B cell (primary cell): ENCODE data around the gene TTC28. TPM values are rescaled to one million over a fixed set of nuclear protein-coding genes. Genes with fewer than 3 reads are reported as not detected.

Experiments
- ATAC-seq: fragments of 200-7000 bp; cut with Tn5 transposase; one replicate; pipeline ENCODE4 v1.10.0; 2021; ENCODE audit warnings: low read depth, mild to moderate bottlenecking, moderate number of reproducible peaks, moderate library complexity
- CTCF ChIA-PET: fragments of 350-600 bp; sonication (Branson Sonifier 250); formaldehyde crosslinking; loops from one replicate; lab custom pipeline; 2021; ENCODE audit warnings: antibody characterized with exemption, inconsistent platforms; lab: Charles Lee
- POLR2A ChIA-PET: fragments of 350-600 bp; sonication (Branson Sonifier 250); formaldehyde crosslinking; loops from one replicate; lab custom pipeline; 2021; ENCODE audit warnings: antibody characterized with exemption; lab: Charles Lee
- DNase-seq: peaks from one replicate; pipeline ENCODE4 v3.0.0; 2013
- H2AFZ ChIP-seq: 2 replicates; pipeline ENCODE4 v1.6.1; 2012; ENCODE audit warnings: mild to moderate bottlenecking, low read depth, low read length; ENCODE audit not compliant: insufficient read depth, poor library complexity, severe bottlenecking
- H3K27ac ChIP-seq, 2 donors: 1 replicate in 1 of 2; 2 replicates in 1 of 2; pipeline ENCODE4 v1.5.1; 2012 to 2013; ENCODE audit warnings: low read length in 2 of 2, mild to moderate bottlenecking in 2 of 2, moderate library complexity in 1 of 2
- H3K27me3 ChIP-seq, 4 experiments: fragments of 200-600 bp in 1 of 4; sonication (generic) in 1 of 4; replicated peaks in 1 of 4; 1 replicate in 2 of 4; 2 replicates in 2 of 4; pipeline versions ENCODE4 v1.6.1 to v1.7.0; 2013 to 2016; ENCODE audit warnings: low read length in 3 of 4, mild to moderate bottlenecking in 2 of 4, mixed read lengths in 1 of 4, moderate library complexity in 1 of 4; ENCODE audit not compliant: insufficient read depth in 4 of 4, control insufficient read depth in 3 of 4; ENCODE audit errors: control extremely low read depth in 1 of 4
- H3K36me3 ChIP-seq, 2 experiments: replicated peaks in 1 of 2; 1 replicate in 1 of 2; 2 replicates in 1 of 2; pipeline versions ENCODE4 v1.6.1 to v1.7.1; 2013; ENCODE audit warnings: low read length in 1 of 2; ENCODE audit not compliant: insufficient read depth in 2 of 2, control insufficient read depth in 1 of 2; ENCODE audit errors: control extremely low read depth in 1 of 2, extremely low read depth in 1 of 2
- H3K4me1 ChIP-seq, 2 donors: fragments of 200-600 bp in 1 of 2; sonication (generic) in 1 of 2; 1 replicate in 1 of 2; 2 replicates in 1 of 2; pipeline versions ENCODE4 v1.5.1 to v1.6.1; 2013 to 2017; ENCODE audit warnings: low read length in 2 of 2; ENCODE audit not compliant: control insufficient read depth in 2 of 2, insufficient read depth in 2 of 2
- H3K4me2 ChIP-seq: replicated peaks from 2 replicates; pipeline ENCODE3; 2012; ENCODE audit warnings: mild to moderate bottlenecking, low read depth, low read length; ENCODE audit not compliant: poor library complexity, severe bottlenecking
- H3K4me3 ChIP-seq, 5 experiments: fragments of 200-600 bp in 1 of 5; sonication (generic) in 1 of 5; 1 replicate in 3 of 5; 2 replicates in 2 of 5; pipeline versions ENCODE4 v1.5.1 to v1.7.0; 2011 to 2016; ENCODE audit warnings: low read length in 4 of 5, mild to moderate bottlenecking in 4 of 5, low read depth in 2 of 5, control low read depth in 1 of 5, moderate library complexity in 1 of 5; ENCODE audit not compliant: insufficient read depth in 1 of 5; ENCODE audit errors: control extremely low read depth in 1 of 5, extremely low read depth in 1 of 5
- H3K79me2 ChIP-seq: fragments of 200-600 bp; sonication (generic); one replicate; pipeline ENCODE4 v1.6.0; 2016; ENCODE audit warnings: low read length; ENCODE audit not compliant: control insufficient read depth, insufficient read depth
- H3K9ac ChIP-seq: fragments of 200-600 bp; sonication (generic); 2 replicates; pipeline ENCODE4 v1.6.1; 2017; ENCODE audit warnings: mild to moderate bottlenecking, low read length, moderate library complexity
- H3K9me3 ChIP-seq, 3 donors: one replicate each; pipeline versions ENCODE4 v1.6.1 to v1.7.1; 2013; ENCODE audit warnings: low read length in 2 of 3; ENCODE audit not compliant: control insufficient read depth in 2 of 3, insufficient read depth in 1 of 3; ENCODE audit errors: control extremely low read depth in 1 of 3
- H4K20me1 ChIP-seq: 2 replicates; pipeline ENCODE4 v1.6.0; 2012; ENCODE audit warnings: mild to moderate bottlenecking, low read length; ENCODE audit not compliant: insufficient read depth, control insufficient read depth, poor library complexity, severe bottlenecking
- H3K27ac Mint-ChIP-seq: one replicate; pipeline ENCODE4 v1.8.0; 2021; ENCODE audit warnings: mixed read lengths
- H3K27me3 Mint-ChIP-seq: one replicate; pipeline ENCODE4 v1.8.0; 2021; ENCODE audit warnings: mixed read lengths
- H3K4me1 Mint-ChIP-seq: one replicate; pipeline ENCODE4 v1.8.0; 2021; ENCODE audit warnings: mixed read lengths
- H3K4me3 Mint-ChIP-seq: one replicate; pipeline ENCODE4 v1.8.0; 2021; ENCODE audit warnings: mixed read lengths
- H3K9me3 Mint-ChIP-seq: one replicate; pipeline ENCODE4 v1.8.0; 2022; ENCODE audit warnings: mixed read lengths; ENCODE audit not compliant: insufficient read depth
- CTCF ChIP-seq: fragments of 200-600 bp; IDR thresholded peaks from one replicate; pipeline ENCODE4 v1.8.0; 2022; ENCODE audit warnings: antibody characterized with exemption, mild to moderate bottlenecking
- EZH2 ChIP-seq: IDR thresholded peaks from 2 replicates; pipeline ENCODE4 v1.6.1; 2012; ENCODE audit warnings: borderline replicate concordance, low read depth, mild to moderate bottlenecking, moderate library complexity, low read length; ENCODE audit not compliant: insufficient read depth, poor library complexity, severe bottlenecking
- WGBS: methylation state at CpG from one replicate; pipeline ENCODE4 v1.1.5; 2013; ENCODE audit warnings: missing lambda C conversion rate; ENCODE audit not compliant: insufficient coverage; 5-methylcytosine and 5-hydroxymethylcytosine counted together
- intact Hi-C: fragments of 100-400 bp; cut with micrococcal nuclease; formaldehyde crosslinking; loops from one replicate; pipeline ENCODE4 v1.10.0; 2022
- polyA plus RNA-seq: library from polyadenylated mRNA; depleted of rRNA; stranded (reverse); fragments of >200 nt; gene quantifications from 2 replicates; pipeline ENCODE4 v1.2.3, GENCODE V29; 2012
- total RNA-seq, 2 donors: library from RNA; stranded (reverse); fragments of 120-200 nt in 1 of 2; gene quantifications; 1 replicate in 1 of 2; 2 replicates in 1 of 2; pipeline versions ENCODE4 v1.2.3 to v1.2.4, GENCODE V29; 2013 to 2022

Gene TTC28
- total and polyA plus RNA-seq, 2 donors (not counting 1 experiment from before 2014, with no cell fraction given): 4.5 to 7.3 TPM

GRCh38 chr22:27961182-27961581 is 718.5 kb downstream of the TTC28 start:
- H3K4me2 ChIP-seq: no peak overlapping the region
- WGBS: no CpG with 5 or more reads among the region's 4 CpGs
- CTCF ChIA-PET: no interaction called here

More at GRCh38 chr22:27961182-27961581, 718.5 kb downstream of the TTC28 start:
- Histone ChIP-seq H3K27ac (no peak overlapping the region), H4K20me1 (no peaks in the 10 kb centered on the region), H3K4me3 (no peak overlapping the region), H3K9ac (no peak overlapping the region), H3K36me3 (no peaks in the 10 kb centered on the region), H3K4me1 (no peaks in the 10 kb centered on the region), H3K79me2 (no peaks in the 10 kb centered on the region), H2AFZ (no peak overlapping the region), H3K27me3 (no peaks in the 10 kb centered on the region), H3K9me3 (peaks cover 0 to 9% (median 0%) of the 10 kb centered on the region in 3 donors)
- Mint-ChIP-seq H3K9me3 (no peaks in the 10 kb centered on the region), H3K4me1 (no peaks in the 10 kb centered on the region), H3K4me3 (no peak overlapping the region), H3K27me3 (no peaks in the 10 kb centered on the region), H3K27ac (no peak overlapping the region)
- POLR2A ChIA-PET: no interaction called here
- no peak for DNase-seq
- ATAC-seq: no peak
- TF ChIP-seq CTCF: no peak
- no peak for TF ChIP-seq EZH2
- intact Hi-C loops: no loop called here
